NCI-H526 treated with DMSO at 0.1 percent for 48 hours (cell line): Measurements from ENCODE around the gene COX4I2.
A peak's percentile ranks its signal among the peaks of the same experiment; 100 is the strongest.

Source experiments
- DNase-seq: peaks from one replicate; lab custom pipeline; 2025; lab: John Stamatoyannopoulos, UW

COX4I2 gene

DNA sequence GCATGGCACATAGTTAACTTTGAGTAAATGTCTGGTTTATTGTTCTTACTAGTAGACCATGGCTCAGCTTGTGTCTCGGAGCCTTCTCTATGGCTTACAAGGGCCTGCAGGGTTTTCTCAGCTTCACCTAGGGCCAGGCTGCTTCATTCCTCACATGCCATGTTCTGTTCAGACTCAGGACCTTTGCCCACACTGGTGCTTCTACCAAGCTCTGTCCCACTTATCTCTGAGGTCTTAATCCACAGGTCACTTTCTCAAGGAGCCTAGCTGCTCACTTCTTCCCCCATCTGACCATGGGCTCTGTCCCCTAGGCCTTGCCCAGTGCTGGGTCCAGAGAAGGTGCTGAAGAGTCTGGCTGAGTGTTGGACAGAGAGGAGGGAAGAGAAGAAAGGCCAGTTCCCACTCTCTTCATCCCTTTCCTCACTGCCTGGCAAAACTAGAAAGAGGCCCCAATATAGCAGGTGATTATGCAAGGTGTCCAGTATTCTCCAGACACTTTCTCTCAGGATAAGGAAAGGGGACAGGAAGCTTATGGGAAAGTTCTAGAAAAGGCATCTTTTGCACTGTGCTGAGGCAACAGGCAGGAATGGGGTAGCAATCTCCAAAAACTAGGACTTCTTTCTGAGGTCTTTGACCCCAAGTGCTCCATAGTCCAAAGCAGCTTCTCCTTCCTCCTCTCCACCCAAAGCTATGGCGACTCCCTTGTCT, 40.0 kb downstream of the COX4I2 start:
- no peak for DNase-seq

GRCh38 chr20:31678389-31679356, 41.0 kb downstream of the COX4I2 start:
- DNase-seq, result no peak

DNA sequence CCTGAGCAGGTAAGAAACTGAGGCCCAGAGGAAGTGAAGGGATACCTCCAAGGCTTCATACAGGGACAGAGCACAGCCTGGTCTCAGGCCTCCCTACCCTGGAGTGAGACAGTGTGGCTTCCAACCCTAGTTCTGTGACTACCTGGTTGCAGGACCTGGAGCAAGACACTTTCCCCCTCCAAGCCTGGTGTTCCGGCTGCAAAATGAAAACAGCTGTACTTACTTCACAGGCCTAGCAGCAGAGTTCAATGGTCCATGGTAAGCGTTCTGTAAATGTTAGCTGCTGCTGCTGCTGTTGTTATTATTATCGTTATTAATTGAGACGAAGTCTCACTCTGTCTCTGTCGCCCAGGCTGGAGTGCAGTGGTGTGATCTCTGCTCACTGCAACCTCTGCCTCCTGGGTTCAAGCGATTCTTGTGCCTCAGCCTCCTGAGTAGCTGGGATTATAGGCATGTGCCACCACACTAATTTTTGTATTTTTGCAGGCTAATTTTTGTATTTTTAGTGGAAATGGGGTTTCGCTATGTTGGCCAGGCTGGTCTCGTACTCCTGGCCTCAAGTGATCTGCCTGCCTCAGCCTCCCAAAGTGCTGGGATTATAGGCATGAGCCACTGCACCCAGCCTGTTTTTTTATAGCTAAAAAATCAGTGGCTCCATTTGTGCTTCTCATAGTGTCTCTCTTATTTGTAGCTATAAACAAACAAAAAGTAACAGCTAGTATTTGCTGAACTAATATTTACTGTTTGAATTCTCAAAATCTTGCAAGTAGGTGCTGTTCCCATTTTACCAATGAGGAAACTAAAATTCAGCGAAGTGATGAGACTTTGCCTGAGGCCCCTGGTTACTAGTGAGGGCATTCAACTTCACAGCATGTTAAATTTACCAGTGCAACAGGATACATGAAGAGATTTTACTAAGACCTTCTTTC, 41.9 kb downstream of the COX4I2 start:
- no peak for DNase-seq

- no peak for DNase-seq
Measured at GRCh38 chr20:31680286-31681127, 42.8 kb downstream of the COX4I2 start.

DNA sequence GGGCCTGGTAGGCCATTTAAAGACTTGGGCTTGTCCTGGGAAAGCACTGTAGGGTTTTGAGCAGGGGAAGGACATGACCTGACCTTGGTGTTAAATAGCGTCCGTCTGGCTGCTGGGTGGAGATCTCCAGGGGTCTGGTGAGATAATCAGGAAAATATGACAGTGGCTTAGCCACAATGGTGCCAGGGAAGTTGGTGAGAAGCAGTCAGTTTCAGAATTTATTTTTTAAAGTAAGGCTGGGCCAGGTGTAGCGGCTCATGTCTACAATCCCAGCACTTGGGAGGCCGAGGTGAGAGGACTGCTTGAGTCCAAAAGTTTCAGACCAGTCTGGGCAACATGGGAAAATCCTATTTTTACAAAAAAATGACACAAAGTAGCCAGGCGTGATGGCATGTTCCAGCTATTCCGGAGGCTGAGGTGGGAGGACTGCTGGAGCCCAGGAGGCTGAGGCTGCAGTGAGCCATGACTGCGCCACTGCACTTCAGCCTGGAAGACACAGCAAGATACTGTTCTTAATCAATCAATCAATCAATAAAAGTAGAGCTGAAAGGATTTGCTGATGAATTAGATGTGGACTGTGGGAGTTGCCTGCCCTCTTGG, 43.5 kb downstream of the COX4I2 start:
- no peak for DNase-seq

- DNase-seq, result no peak
Measured at GRCh38 chr20:31681769-31682168, 44.1 kb downstream of the COX4I2 start.

- DNase-seq, result no peak
Measured at GRCh38 chr20:31682352-31682751, 44.6 kb downstream of the COX4I2 start.

- no peak for DNase-seq
Measured at GRCh38 chr20:31682927-31683326, 45.2 kb downstream of the COX4I2 start.

- DNase-seq, result peak; percentile 78
Measured at GRCh38 chr20:31684153-31685015, 46.7 kb downstream of the COX4I2 start.

DNA sequence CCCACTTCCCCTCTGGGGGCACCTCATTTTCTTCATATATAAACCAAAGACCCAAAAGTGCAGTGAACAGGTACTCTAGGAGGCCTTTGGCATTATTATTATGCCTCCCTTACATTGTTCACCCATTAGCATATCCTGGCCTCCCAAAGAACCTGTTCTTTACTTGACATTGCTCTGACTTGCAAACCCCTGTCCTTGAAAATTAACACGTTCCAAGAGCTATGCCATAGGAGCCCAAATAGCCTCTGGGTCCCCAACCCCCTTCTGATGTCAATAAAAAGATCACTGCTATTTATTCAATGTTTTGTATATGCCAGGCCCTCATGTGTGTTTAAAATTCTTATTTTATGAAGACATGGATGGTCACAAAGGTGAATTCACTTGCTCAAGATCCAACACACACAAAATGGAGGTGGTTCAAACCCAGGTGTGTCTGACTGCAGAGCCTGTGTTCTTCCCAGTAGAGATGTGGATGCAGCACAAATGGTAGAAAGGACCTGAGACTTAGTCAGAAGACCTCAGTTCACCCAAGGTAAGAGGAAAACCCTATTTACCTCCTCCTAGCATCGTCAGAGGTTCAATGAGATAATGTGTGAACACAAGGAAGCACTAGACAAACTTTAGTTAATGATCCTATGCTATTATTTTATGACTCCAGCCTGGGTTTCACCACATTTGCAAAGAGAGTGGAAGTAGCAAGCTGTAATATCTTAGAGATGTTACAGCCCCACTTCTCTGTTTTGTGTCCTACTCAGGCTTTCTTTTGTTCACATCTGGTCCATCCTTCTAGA, 48.3 kb downstream of the COX4I2 start:
- no peak for DNase-seq

DNA sequence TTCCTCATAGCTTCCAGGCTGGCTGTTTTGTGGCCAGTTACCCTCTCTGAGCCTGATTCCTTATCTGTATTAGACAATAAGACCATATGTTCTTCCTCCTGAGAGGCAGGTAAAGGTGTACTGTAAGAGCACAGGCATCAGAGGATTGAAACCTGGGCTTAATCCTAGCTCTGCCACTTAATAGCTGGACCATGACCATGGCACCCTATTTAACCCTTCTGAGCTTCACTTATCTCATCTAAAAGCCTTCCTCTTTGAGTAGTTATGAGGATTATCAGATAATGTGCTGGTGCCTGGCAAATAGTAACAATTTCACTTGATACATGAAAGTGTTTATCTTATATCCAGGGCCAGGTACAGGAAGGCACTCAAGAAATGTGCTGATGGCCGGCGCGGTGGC, 50.1 kb downstream of the COX4I2 start:
- no peak for DNase-seq

- no peak for DNase-seq
Measured at GRCh38 chr20:31689141-31689540, 51.4 kb downstream of the COX4I2 start.

DNA sequence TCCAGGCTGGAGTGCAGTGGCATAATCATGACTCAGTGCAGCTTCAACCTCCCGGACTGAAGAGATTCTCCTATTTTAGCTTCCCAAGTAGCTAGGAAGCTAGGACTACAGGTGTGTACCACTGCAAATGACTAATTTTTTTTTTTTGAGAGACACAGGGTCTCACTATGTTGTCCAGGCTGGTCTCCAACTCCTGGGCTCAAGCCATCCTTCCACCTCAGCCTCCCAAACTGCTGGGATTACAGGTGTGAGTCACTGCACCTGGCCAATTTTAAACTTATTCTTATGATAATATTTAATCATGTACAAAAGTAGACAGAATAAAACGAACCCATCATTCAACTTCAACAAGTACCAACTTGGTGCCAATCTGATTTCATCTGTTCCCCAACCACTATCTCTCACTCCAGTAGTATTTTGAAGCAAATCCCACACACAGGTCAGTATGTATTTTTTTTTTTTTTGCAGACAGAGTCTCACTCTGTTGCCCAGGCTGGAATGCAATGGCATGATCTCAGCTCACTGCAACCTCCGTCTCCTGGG, 52.5 kb downstream of the COX4I2 start:
- no peak for DNase-seq

GRCh38 chr20:31691646-31692275, 54.0 kb downstream of the COX4I2 start:
- DNase-seq, result peak; percentile 33

DNA sequence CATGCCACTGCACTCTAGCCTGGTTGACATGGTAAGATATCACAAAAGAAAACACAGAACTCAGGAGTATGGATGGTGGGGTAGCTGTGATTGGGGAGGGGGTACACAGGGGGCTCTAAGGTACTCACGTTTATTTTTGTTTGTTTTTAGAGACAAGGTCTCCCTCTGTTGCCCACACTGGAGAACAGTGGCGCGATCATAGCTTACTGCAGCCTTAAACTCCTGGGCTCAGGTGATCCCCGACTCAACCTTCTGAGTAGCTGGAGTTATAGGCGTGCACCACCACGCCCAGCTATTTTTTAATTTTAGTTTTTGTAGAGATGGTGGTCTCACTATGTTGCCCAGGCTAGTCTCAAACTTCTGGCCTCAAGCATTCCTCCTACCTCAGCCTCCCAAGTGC, 55.7 kb downstream of the COX4I2 start:
- DNase-seq, result no peak

GRCh38 chr20:31693987-31694661, 56.4 kb downstream of the COX4I2 start:
- no peak for DNase-seq
